CD14-positive monocyte (primary cell): ENCODE measurements around the gene AOAH. TPM values are rescaled to one million over a fixed set of nuclear protein-coding genes. Genes with fewer than 3 reads are reported as not detected.

Source experiments
- DNase-seq, 3 donors: peaks; one replicate each; pipeline ENCODE4 v3.0.0-alpha.2; 2011 to 2022
- H2AFZ ChIP-seq: 2 replicates; pipeline ENCODE4 v1.6.0; 2012; ENCODE audit warnings: mild to moderate bottlenecking, low read depth, low read length, inconsistent platforms; ENCODE audit not compliant: insufficient read depth, poor library complexity, severe bottlenecking
- H3K27ac ChIP-seq, 2 donors: 1 replicate in 1 of 2; 2 replicates in 1 of 2; pipeline ENCODE4 v1.5.1; 2012 to 2013; ENCODE audit warnings: low read length in 2 of 2, control low read depth in 1 of 2, inconsistent platforms in 1 of 2, low read depth in 1 of 2, mild to moderate bottlenecking in 1 of 2
- H3K27me3 ChIP-seq, 2 donors: one replicate each; pipeline versions ENCODE4 v1.6.0 to v1.6.1; 2011 to 2013; ENCODE audit warnings: low read length in 2 of 2; ENCODE audit not compliant: control insufficient read depth in 2 of 2, insufficient read depth in 2 of 2
- H3K36me3 ChIP-seq, 2 donors: replicated peaks in 1 of 2; 1 replicate in 1 of 2; 2 replicates in 1 of 2; pipeline versions ENCODE4 v1.5.1 to v1.6.1; 2012 to 2013; ENCODE audit warnings: low read length in 2 of 2, control low read depth in 1 of 2, inconsistent platforms in 1 of 2, mild to moderate bottlenecking in 1 of 2; ENCODE audit not compliant: insufficient read depth in 2 of 2, control insufficient read depth in 1 of 2
- H3K4me1 ChIP-seq, 2 donors: 1 replicate in 1 of 2; 2 replicates in 1 of 2; pipeline versions ENCODE4 v1.5.1 to v1.6.1; 2012 to 2013; ENCODE audit warnings: low read length in 2 of 2, control low read depth in 1 of 2, inconsistent platforms in 1 of 2, mild to moderate bottlenecking in 1 of 2, moderate library complexity in 1 of 2; ENCODE audit not compliant: insufficient read depth in 2 of 2, control insufficient read depth in 1 of 2
- H3K4me2 ChIP-seq: replicated peaks from 2 replicates; pipeline ENCODE3; 2012; ENCODE audit warnings: low read length, moderate library complexity, mild to moderate bottlenecking; ENCODE audit not compliant: poor library complexity, severe bottlenecking; ENCODE audit errors: extremely low read depth
- H3K4me3 ChIP-seq, 3 experiments: fragments of 200-600 bp in 1 of 3; sonication (generic) in 1 of 3; replicated peaks in 1 of 3; 1 replicate in 2 of 3; 2 replicates in 1 of 3; pipeline ENCODE4 v1.5.1; 2011 to 2013; ENCODE audit warnings: low read length in 3 of 3, mild to moderate bottlenecking in 3 of 3, control low read depth in 2 of 3, low read depth in 2 of 3, inconsistent platforms in 1 of 3, moderate library complexity in 1 of 3
- H3K79me2 ChIP-seq: 2 replicates; pipeline ENCODE4 v1.6.0; 2012; ENCODE audit warnings: mild to moderate bottlenecking, control low read depth, inconsistent platforms, low read length, moderate library complexity; ENCODE audit not compliant: insufficient read depth
- H3K9ac ChIP-seq: 2 replicates; pipeline ENCODE4 v1.6.0; 2017; ENCODE audit warnings: low read length, mild to moderate bottlenecking; ENCODE audit not compliant: insufficient read depth, poor library complexity, severe bottlenecking
- H3K9me3 ChIP-seq, 2 donors: replicated peaks in 1 of 2; 1 replicate in 1 of 2; 2 replicates in 1 of 2; pipeline versions ENCODE4 v1.5.1 to v1.6.1; 2012 to 2013; ENCODE audit warnings: low read length in 2 of 2, control low read depth in 1 of 2; ENCODE audit not compliant: control insufficient read depth in 1 of 2, insufficient read depth in 1 of 2
- H4K20me1 ChIP-seq: 2 replicates; pipeline ENCODE4 v1.6.0; 2012; ENCODE audit warnings: mild to moderate bottlenecking, low read length, control low read depth, moderate library complexity; ENCODE audit not compliant: insufficient read depth
- H3K27ac Mint-ChIP-seq, 7 donors: one replicate each; pipeline ENCODE4 v1.8.0; 2020; ENCODE audit warnings: mild to moderate bottlenecking in 7 of 7, mixed read lengths in 7 of 7, moderate library complexity in 6 of 7, inconsistent platforms in 2 of 7
- H3K27me3 Mint-ChIP-seq, 3 donors: one replicate each; pipeline ENCODE4 v1.8.0; 2021 to 2022; ENCODE audit warnings: low read depth in 3 of 3, mild to moderate bottlenecking in 3 of 3, mixed read lengths in 3 of 3, moderate library complexity in 3 of 3, inconsistent platforms in 1 of 3
- H3K36me3 Mint-ChIP-seq, 2 donors: one replicate each; pipeline ENCODE4 v1.8.0; 2020; ENCODE audit warnings: mixed read lengths in 2 of 2, inconsistent platforms in 1 of 2, mild to moderate bottlenecking in 1 of 2
- H3K4me1 Mint-ChIP-seq: one replicate; pipeline ENCODE4 v1.8.0; 2020; ENCODE audit warnings: mild to moderate bottlenecking, mixed read lengths
- H3K4me3 Mint-ChIP-seq, 2 donors: one replicate each; pipeline ENCODE4 v1.8.0; 2020; ENCODE audit warnings: mild to moderate bottlenecking in 2 of 2, mixed read lengths in 2 of 2, moderate library complexity in 1 of 2
- H3K9me3 Mint-ChIP-seq, 7 donors: one replicate each; pipeline ENCODE4 v1.8.0; 2020 to 2022; ENCODE audit warnings: mixed read lengths in 7 of 7, mild to moderate bottlenecking in 6 of 7, moderate library complexity in 6 of 7, inconsistent platforms in 2 of 7
- CTCF ChIP-seq: fragments of 200-600 bp; IDR thresholded peaks from one replicate; pipeline ENCODE4 v1.8.0; 2022; ENCODE audit warnings: antibody characterized with exemption, mild to moderate bottlenecking
- WGBS: methylation state at CpG from one replicate; pipeline ENCODE4 v1.1.5; 2013; ENCODE audit warnings: missing lambda C conversion rate; ENCODE audit not compliant: insufficient coverage; 5-methylcytosine and 5-hydroxymethylcytosine counted together
- intact Hi-C, 2 donors: fragments of 100-400 bp; cut with micrococcal nuclease; formaldehyde crosslinking; loops; one replicate each; pipeline versions ENCODE4 v1.15.0 to v1.15.1; 2023
- polyA plus RNA-seq, 3 donors: library from polyadenylated mRNA; depleted of rRNA in 1 of 3; unstranded in 2 of 3; stranded (reverse) in 1 of 3; fragments of 300-500 nt in 2 of 3; fragments of >200 nt in 1 of 3; fragmentation: Illumina TruSeq in 2 of 3; gene quantifications; 1 replicate in 2 of 3; 2 replicates in 1 of 3; pipeline ENCODE4 v1.2.3, GENCODE V29; 2012 to 2021

The AOAH gene
- polyA plus RNA-seq, 3 donors = 305 to 467 (median 349) TPM

DNA sequence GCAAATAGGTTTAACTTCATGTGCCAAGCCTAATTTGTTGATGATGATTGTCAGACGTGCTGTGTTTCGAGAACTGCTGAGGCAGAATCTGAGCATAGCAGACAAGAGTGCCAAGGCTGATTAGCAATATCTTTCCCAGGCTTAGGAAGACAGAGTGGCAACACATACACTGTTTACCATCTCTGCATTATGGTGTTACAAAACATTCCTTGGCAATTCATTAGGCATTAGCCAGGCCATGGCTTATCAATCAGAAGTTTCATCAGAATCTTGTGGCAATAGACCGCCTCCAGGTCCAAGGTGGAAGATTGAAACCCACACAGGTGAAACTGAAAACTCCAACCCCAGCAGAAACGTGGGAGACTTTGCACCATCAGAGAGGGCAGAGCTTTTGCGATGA, 148.5 kb downstream of the AOAH start:
- Histone ChIP-seq H3K9me3 (no peaks in the 10 kb centered on the region), H3K36me3 (peaks cover 85 to 87% of the 10 kb centered on the region in 2 donors), H3K27me3 (no peaks in the 10 kb centered on the region), H3K79me2 (peaks cover 4% of the 10 kb centered on the region), H3K4me2 (no peak overlapping the region), H3K9ac (no peak overlapping the region), H3K4me1 (peaks cover 7 to 13% of the 10 kb centered on the region in 2 donors), H3K4me3 (no peak overlapping the region), H2AFZ (no peak overlapping the region), H3K27ac (peak overlapping the region in 1 of 2 donors; percentile 4), H4K20me1 (peaks cover 90% of the 10 kb centered on the region)
- intact Hi-C loops = no loop called here
- no peak for TF ChIP-seq CTCF
- Mint-ChIP-seq H3K36me3 (peaks cover 84 to 93% of the 10 kb centered on the region in 2 donors), H3K4me1 (peaks cover 22% of the 10 kb centered on the region), H3K4me3 (no peak overlapping the region), H3K9me3 (peaks cover 0 to 6% (median 0%) of the 10 kb centered on the region in 7 donors), H3K27ac (peak overlapping the region in 1 of 7 donors; percentile 62), H3K27me3 (no peaks in the 10 kb centered on the region)
- no peak for DNase-seq
- 98% methylated on average over 5 of the region's 5 CpGs for WGBS

GRCh38 chr7:36573066-36573465, 151.2 kb downstream of the AOAH start:
- intact Hi-C loops = no loop called here
- no peak overlapping the region for H3K4me3 ChIP-seq
- TF ChIP-seq CTCF = no peak
- no peaks in the 10 kb centered on the region for H3K9me3 ChIP-seq
- peaks cover 84% of the 10 kb centered on the region for H4K20me1 ChIP-seq
- no peak overlapping the region for H3K9ac ChIP-seq
- Mint-ChIP-seq H3K27me3 (no peaks in the 10 kb centered on the region), H3K27ac (peak overlapping the region in 2 of 7 donors; percentile 30 to 69), H3K36me3 (peaks cover 72 to 91% of the 10 kb centered on the region in 2 donors), H3K4me3 (peak overlapping the region in 1 of 2 donors; percentile 21), H3K9me3 (peaks cover 0 to 2% (median 0%) of the 10 kb centered on the region in 7 donors), H3K4me1 (peaks cover 44% of the 10 kb centered on the region)
- 100% methylated on average over 2 of the region's 3 CpGs for WGBS
- H3K27ac ChIP-seq = peak overlapping the region in 1 of 2 donors; percentile 45
- peaks cover 23 to 29% of the 10 kb centered on the region in 2 donors for H3K4me1 ChIP-seq
- no peaks in the 10 kb centered on the region for H3K27me3 ChIP-seq
- peaks cover 77 to 82% of the 10 kb centered on the region in 2 donors for H3K36me3 ChIP-seq
- H3K79me2 ChIP-seq = peaks cover 4% of the 10 kb centered on the region
- H2AFZ ChIP-seq = no peak overlapping the region
- DNase-seq = no peak
- no peak overlapping the region for H3K4me2 ChIP-seq
